Measurements from ENCODE around the gene SCNN1A. TPM values are rescaled to one million over a fixed set of nuclear protein-coding genes. Genes with fewer than 3 reads are reported as not detected.

The SCNN1A gene
- total RNA-seq, 4 donors from 2014 or later, result 1.9 to 29.0 (median 15.7) TPM

DNA sequence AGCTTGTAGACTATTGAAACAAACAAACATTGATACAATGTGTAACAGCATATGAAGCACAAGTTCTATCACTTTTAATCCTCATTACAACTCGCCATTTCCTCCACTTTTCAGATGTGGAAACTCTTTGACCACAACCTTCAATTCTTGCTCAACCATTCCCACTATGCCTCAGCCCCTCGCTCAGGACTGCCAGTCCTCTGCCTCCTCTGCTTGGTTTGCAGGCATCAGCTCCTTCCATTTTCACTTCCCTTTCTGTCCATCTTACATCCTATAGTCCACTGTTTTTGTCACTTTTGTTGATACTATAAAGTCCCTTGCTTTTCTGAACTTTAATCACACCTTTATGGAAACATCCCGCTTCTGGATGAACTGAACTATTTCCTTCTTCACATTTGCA, 41.2 kb upstream of the SCNN1A start:
- TF ChIP-seq, protein P1, sequence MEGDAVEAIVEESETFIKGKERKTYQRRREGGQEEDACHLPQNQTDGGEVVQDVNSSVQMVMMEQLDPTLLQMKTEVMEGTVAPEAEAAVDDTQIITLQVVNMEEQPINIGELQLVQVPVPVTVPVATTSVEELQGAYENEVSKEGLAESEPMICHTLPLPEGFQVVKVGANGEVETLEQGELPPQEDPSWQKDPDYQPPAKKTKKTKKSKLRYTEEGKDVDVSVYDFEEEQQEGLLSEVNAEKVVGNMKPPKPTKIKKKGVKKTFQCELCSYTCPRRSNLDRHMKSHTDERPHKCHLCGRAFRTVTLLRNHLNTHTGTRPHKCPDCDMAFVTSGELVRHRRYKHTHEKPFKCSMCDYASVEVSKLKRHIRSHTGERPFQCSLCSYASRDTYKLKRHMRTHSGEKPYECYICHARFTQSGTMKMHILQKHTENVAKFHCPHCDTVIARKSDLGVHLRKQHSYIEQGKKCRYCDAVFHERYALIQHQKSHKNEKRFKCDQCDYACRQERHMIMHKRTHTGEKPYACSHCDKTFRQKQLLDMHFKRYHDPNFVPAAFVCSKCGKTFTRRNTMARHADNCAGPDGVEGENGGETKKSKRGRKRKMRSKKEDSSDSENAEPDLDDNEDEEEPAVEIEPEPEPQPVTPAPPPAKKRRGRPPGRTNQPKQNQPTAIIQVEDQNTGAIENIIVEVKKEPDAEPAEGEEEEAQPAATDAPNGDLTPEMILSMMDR (IDR thresholded peaks at IDR 0.05), result no peak
- ATAC-seq (ENCODE audit: low FRiP score) (no peak), DNase-seq (ENCODE audit: low spot score) (no peak)

DNA sequence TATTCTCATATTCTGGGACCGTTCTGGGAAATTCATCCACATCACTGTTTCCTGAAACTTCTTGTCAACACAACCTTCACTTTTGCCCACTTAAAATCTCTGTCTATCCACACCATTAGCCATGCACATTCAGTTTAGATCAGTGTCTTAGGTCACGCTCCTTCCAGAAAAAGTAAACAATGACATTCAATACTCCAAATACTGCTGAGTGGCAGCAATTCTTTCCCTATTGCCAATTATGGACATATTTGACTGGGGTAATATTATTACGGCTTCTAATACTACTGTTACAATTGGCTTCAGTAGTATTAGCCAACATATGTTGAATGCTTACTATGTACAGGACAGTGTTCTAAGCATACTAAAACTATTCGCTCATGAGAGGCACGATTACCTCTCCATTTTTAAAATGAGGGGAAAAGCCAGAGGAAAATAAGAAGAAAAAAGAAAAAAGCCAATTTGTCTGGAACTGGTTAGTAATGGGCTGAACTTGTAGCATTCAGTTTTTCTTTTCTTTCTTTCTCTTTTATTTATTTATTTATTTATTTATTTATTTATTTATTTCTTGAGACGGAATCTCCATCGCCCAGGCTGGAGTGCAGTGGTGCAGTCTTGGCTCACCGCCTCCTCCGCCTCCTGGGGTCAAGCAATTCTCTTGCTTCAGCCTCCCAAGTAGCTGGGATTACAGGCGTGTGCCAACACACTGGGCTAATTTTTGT, 32.0 kb upstream of the SCNN1A start:
- TF ChIP-seq, protein P1 (IDR thresholded peaks at IDR 0.05), result no peak
- DNase-seq (ENCODE audit: low spot score) (no peak), ATAC-seq (ENCODE audit: low FRiP score) (no peak)

DNA sequence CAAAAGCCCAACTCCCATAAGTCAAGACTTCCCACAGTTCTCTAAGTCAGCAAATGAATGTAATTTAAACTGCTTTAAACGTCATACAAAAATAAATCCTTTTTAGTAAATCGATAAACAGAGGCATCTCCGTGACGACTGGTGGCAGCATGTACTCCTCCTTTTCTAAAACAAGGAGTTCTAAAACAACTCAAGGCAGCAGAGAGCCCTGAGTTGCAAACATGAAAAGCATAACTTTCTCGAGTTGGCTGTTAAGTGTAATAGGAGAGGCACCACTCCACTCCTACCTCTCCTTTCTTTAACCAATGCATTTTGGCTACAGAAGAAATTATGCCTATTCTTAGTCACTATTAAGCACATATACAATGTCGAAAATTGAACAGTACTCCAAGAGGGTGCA, 30.6 kb upstream of the SCNN1A start:
- TF ChIP-seq, protein P1 (IDR thresholded peaks at IDR 0.05), result no peak
- ATAC-seq (ENCODE audit: low FRiP score) (no peak), DNase-seq (ENCODE audit: low spot score) (no peak)

DNA sequence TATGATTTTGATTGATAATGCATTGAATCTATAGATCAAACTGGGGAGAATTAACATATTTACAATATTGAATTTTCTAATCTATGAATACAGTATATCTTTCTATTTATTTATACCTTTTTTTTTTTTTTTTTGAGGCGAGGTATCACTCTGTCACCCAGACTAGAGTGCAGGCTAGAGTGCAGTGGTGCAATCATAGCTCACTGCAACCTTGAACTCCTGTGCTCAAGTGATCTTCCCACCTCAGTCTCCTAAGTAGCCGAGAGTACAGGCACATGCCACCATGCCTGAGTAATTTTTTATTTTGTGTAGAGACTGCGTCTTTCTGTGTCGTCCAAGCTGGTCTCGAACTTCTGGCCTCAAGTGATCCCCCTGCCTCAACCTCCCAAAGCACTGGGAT, 29.0 kb upstream of the SCNN1A start:
- ATAC-seq (ENCODE audit: low FRiP score) (no peak), DNase-seq (ENCODE audit: low spot score) (no peak)
- TF ChIP-seq, protein P1 (IDR thresholded peaks at IDR 0.05), result no peak

DNA sequence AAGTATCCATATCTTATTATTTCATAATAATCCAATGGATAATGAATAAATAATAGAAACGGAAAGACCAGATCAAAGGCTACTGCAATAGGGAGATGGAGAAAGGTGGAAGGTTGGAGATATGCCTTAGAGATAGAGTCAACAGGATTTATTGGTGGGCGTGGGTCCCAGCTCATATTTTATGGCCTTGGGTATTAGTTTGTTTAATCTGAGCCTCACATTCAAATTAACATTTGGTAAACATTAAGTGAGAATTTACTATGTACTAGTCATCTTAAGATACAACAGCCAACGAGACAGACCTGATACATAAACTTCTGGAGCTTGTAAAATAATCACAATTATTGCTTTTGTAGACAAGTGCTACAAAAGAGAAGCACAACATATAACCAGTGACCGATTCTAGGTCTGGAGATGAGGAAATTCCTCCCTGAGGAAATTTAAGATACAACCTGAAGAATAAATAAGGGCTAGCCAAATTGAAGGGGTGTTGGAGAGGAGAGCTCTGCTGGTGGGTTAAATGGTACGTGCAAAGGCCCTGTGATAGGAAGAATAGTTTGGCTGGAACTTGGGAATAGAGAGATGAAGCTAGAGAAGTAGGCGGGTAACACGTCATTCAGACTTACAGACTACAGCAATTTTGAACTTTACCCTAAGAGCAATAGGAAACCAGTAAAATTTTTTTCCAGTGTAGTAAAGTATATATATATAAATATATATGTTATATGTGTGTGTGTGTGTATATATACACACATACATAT, 24.7 kb upstream of the SCNN1A start:
- no peak for ATAC-seq (ENCODE audit: low FRiP score)
- DNase-seq (ENCODE audit: low spot score), result no peak
- TF ChIP-seq, protein P1 (IDR thresholded peaks at IDR 0.05), result no peak

DNA sequence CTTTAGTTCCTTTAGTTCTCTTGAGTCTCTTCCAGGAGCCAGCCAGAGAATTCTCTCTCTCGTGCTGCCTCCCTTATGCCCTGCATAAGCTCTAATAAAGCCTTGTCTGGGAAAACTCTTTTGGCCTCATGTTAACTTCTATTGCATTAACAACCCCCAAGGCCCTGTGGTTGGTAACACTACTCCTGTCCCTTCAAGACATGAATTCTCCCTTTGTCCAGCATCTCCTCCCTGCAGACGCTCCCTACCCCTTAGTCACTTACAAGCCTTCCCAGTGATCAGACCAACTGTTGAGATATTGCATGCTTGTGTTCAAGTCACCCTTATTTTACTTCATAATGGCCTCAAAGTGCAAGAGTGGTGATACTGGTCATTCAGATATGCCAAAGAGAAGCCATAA, 20.7 kb upstream of the SCNN1A start:
- no peak for ATAC-seq (ENCODE audit: low FRiP score)
- TF ChIP-seq, protein P1 (IDR thresholded peaks at IDR 0.05), result no peak
- DNase-seq (ENCODE audit: low spot score), result no peak

DNA sequence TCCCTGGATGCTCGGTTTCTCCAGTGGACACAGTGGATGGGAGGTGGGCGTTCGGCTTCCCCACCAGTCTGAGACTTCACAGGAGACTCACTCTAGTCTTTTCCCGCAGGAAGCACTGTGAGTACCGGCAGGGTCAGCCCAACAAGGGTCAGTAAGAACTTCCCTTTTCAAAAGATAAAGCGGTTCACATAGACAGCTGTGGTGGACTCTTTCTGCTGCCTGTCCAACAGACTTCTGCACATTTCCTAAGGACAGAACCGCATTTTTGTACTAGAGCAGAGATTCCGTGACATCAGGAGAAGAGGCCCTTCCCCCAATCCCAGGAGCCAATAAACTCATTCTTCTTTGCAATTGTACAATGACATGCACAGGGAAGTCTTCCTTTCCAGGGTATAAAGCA, 19.0 kb upstream of the SCNN1A start:
- DNase-seq (ENCODE audit: low spot score), result no peak
- TF ChIP-seq, protein P1 (IDR thresholded peaks at IDR 0.05), result no peak
- ATAC-seq (ENCODE audit: low FRiP score), result no peak
